Mesendoderm (in vitro differentiated cells): Measurements from ENCODE around the gene IRAG1.

ENCODE experiments used
- DNase-seq: peaks from one replicate; pipeline ENCODE4 v3.0.0; 2013
- H2AK5ac ChIP-seq: 2 replicates; pipeline ENCODE4 v1.6.1; 2013; ENCODE audit warnings: low read length, inconsistent platforms
- H2BK120ac ChIP-seq: 2 replicates; pipeline ENCODE4 v1.6.1; 2013; ENCODE audit warnings: low read depth, mild to moderate bottlenecking, low read length, moderate library complexity, mixed read lengths
- H2BK15ac ChIP-seq: replicated peaks from 2 replicates; pipeline ENCODE4 v1.6.1; 2013; ENCODE audit warnings: low read depth, mild to moderate bottlenecking, moderate library complexity
- H2BK5ac ChIP-seq: 2 replicates; pipeline ENCODE4 v1.6.1; 2013; ENCODE audit warnings: low read length, inconsistent platforms
- H3K18ac ChIP-seq: 2 replicates; pipeline ENCODE4 v1.6.1; 2013; ENCODE audit warnings: mild to moderate bottlenecking, low read length, mixed read lengths
- H3K23ac ChIP-seq: one replicate; pipeline ENCODE4 v1.6.1; 2013; ENCODE audit warnings: low read length
- H3K27ac ChIP-seq: 2 replicates; pipeline ENCODE4 v1.5.1; 2013; ENCODE audit warnings: low read depth, mild to moderate bottlenecking, inconsistent platforms, low read length, moderate library complexity
- H3K27me3 ChIP-seq: 2 replicates; pipeline ENCODE4 v1.6.1; 2013; ENCODE audit warnings: low read length, control low read depth, mild to moderate bottlenecking, inconsistent platforms; ENCODE audit not compliant: insufficient read depth, poor library complexity
- H3K36me3 ChIP-seq: 2 replicates; pipeline ENCODE4 v1.6.1; 2013; ENCODE audit warnings: low read length, inconsistent platforms; ENCODE audit not compliant: control insufficient read depth, insufficient read depth
- H3K4ac ChIP-seq: one replicate; pipeline ENCODE4 v1.6.1; 2013; ENCODE audit warnings: low read depth, mild to moderate bottlenecking, low read length, moderate library complexity
- H3K4me1 ChIP-seq: 2 replicates; pipeline ENCODE4 v1.6.1; 2013; ENCODE audit warnings: low read depth, low read length, inconsistent platforms; ENCODE audit not compliant: control insufficient read depth
- H3K4me2 ChIP-seq: 2 replicates; pipeline ENCODE4 v1.6.1; 2013; ENCODE audit warnings: low read length
- H3K4me3 ChIP-seq: 2 replicates; pipeline ENCODE4 v1.5.1; 2013; ENCODE audit warnings: mild to moderate bottlenecking, low read length
- H3K56ac ChIP-seq: one replicate; pipeline ENCODE4 v1.6.1; 2013; ENCODE audit warnings: low read length
- H3K79me1 ChIP-seq: 2 replicates; pipeline ENCODE4 v1.6.1; 2013; ENCODE audit warnings: low read length, inconsistent platforms
- H3K79me2 ChIP-seq: 2 replicates; pipeline ENCODE4 v1.6.1; 2013; ENCODE audit warnings: mild to moderate bottlenecking, low read length; ENCODE audit not compliant: control insufficient read depth, insufficient read depth
- H3K9ac ChIP-seq: 2 replicates; pipeline ENCODE4 v1.6.1; 2013; ENCODE audit warnings: low read length, inconsistent platforms
- H4K5ac ChIP-seq: one replicate; pipeline ENCODE4 v1.6.1; 2013; ENCODE audit warnings: low read length
- H4K8ac ChIP-seq: one replicate; pipeline ENCODE4 v1.6.1; 2013; ENCODE audit warnings: low read depth, mild to moderate bottlenecking, control low read depth, low read length, moderate library complexity
- WGBS: extraction: QIAGEN DNeasy Blood & Tissue Kit; methylation state at CpG from one replicate; pipeline ENCODE4 v1.1.7; 2013; ENCODE audit warnings: low lambda C conversion rate, missing lambda C conversion rate; ENCODE audit not compliant: insufficient coverage; ENCODE audit errors: extremely low coverage; 5-methylcytosine and 5-hydroxymethylcytosine counted together

The IRAG1 gene

DNA sequence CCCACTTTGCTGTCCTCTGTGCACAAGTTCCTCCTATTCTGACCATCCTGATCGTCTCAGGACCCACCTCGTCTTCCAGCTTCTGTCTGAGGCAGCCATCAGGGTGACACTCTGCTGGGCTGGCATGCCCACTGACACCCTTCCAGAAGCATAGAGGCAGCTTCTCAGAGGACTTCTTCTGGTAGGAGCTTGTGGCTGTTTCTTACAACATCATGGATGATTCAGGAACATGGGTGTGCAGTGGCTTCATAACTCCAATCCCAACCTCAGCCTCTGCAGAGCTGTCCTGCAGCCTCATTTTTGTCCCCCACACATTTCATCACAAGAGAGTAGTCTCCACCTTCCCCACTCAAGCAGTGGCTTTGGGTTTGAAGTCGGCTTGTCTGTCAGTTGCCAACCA, 36.6 kb upstream of the IRAG1 start:
- Histone ChIP-seq H3K4ac (no peak overlapping the region), H3K18ac (no peak overlapping the region), H2BK120ac (no peak overlapping the region), H3K27me3 (no peaks in the 10 kb centered on the region), H3K56ac (no peak overlapping the region), H4K8ac (no peak overlapping the region), H3K79me1 (no peaks in the 10 kb centered on the region), H2BK5ac (no peak overlapping the region), H3K4me2 (no peak overlapping the region), H3K4me1 (no peaks in the 10 kb centered on the region), H3K23ac (no peak overlapping the region), H3K27ac (no peak overlapping the region), H2BK15ac (no peak overlapping the region), H4K5ac (no peak overlapping the region), H3K79me2 (no peaks in the 10 kb centered on the region), H3K9ac (no peak overlapping the region), H2AK5ac (no peak overlapping the region), H3K4me3 (no peak overlapping the region), H3K36me3 (no peaks in the 10 kb centered on the region)
- no CpG with 5 or more reads among the region's 3 CpGs for WGBS
- DNase-seq: no peak

DNA sequence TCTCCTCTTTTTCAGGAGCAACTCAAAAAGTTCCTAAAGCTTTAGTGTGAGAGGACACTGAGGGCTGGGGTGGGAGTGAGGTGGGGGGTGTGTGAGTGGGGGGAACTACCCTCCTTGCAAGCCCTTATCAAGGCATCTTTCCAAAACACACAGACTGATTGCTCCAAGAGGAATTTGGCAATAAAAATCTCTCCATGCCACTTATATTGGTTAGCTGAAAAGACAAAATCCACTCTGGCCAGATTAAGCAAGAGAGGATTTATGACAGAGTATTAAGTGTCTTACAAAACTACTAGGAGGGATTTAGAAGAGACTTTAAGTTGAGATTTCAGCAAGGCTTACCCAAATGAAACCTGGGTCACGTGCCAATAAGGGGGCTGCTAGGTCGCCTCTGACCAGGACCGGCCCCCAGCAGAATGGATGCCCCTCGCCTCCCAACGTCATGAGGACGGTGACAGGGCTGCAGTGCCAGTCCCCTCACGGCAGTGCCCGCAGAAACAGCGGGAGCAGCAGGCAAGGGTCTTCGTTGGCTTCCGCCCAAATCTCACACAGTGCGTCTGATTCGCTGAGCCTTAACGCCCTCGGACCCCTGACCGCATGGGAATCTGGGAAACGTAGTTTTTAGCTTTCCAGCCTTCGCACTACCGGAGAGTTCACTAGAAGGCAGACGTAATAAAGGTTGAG, 35.4 kb upstream of the IRAG1 start:
- Histone ChIP-seq H3K79me1 (no peaks in the 10 kb centered on the region), H3K27me3 (no peaks in the 10 kb centered on the region), H3K36me3 (no peaks in the 10 kb centered on the region), H2BK120ac (no peak overlapping the region), H3K4me1 (no peaks in the 10 kb centered on the region), H4K5ac (no peak overlapping the region), H3K9ac (peak overlapping the region; percentile 76), H2BK5ac (no peak overlapping the region), H3K4me2 (peak overlapping the region; percentile 79), H3K27ac (no peak overlapping the region), H2BK15ac (no peak overlapping the region), H4K8ac (no peak overlapping the region), H2AK5ac (no peak overlapping the region), H3K18ac (no peak overlapping the region), H3K79me2 (no peaks in the 10 kb centered on the region), H3K4ac (peak overlapping the region; percentile 22), H3K56ac (peak overlapping the region; percentile 88), H3K4me3 (peak overlapping the region; percentile 58), H3K23ac (no peak overlapping the region)
- peak; percentile 75 for DNase-seq
- no CpG with 5 or more reads among the region's 20 CpGs for WGBS

DNA sequence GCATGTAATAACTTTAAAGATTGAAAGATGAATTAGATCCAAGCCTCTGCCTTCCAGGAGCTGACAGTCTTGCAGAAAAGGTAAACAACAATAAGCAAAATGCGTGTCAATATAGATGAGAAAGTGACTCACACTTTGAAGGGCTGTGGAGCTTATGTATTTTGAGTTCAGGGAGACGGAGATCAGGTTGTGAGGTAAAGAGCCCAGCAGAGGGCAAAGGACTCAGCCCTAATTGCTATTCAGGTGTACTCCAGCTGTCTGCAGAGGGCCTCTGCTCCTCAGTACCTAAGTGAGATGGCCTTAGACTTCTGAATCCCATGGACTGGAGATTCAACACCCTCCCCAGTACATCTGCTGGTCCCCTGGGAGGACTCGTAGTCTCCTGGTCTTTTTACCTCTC, 34.6 kb upstream of the IRAG1 start:
- Histone ChIP-seq H3K56ac (no peak overlapping the region), H4K5ac (no peak overlapping the region), H3K36me3 (no peaks in the 10 kb centered on the region), H3K4ac (no peak overlapping the region), H3K4me3 (no peak overlapping the region), H3K27ac (no peak overlapping the region), H3K4me2 (no peak overlapping the region), H3K79me2 (no peaks in the 10 kb centered on the region), H4K8ac (no peak overlapping the region), H2BK15ac (no peak overlapping the region), H3K9ac (no peak overlapping the region), H2AK5ac (no peak overlapping the region), H2BK5ac (no peak overlapping the region), H3K27me3 (no peaks in the 10 kb centered on the region), H3K79me1 (no peaks in the 10 kb centered on the region), H2BK120ac (no peak overlapping the region), H3K4me1 (no peaks in the 10 kb centered on the region), H3K18ac (no peak overlapping the region), H3K23ac (no peak overlapping the region)
- peak; percentile 26 for DNase-seq
- WGBS: no CpG with 5 or more reads among the region's 3 CpGs

GRCh38 chr11:10727146-10727851, 33.7 kb upstream of the IRAG1 start:
- H3K4me2 ChIP-seq: no peak overlapping the region
- H2BK120ac ChIP-seq: no peak overlapping the region
- no peak overlapping the region for H3K56ac ChIP-seq
- H3K4me3 ChIP-seq: no peak overlapping the region
- no peaks in the 10 kb centered on the region for H3K79me1 ChIP-seq
- H2BK5ac ChIP-seq: no peak overlapping the region
- DNase-seq: no peak
- no peak overlapping the region for H2AK5ac ChIP-seq
- H3K36me3 ChIP-seq: no peaks in the 10 kb centered on the region
- no peak overlapping the region for H4K8ac ChIP-seq
- no peak overlapping the region for H3K4ac ChIP-seq
- H3K27me3 ChIP-seq: no peaks in the 10 kb centered on the region
- WGBS: no CpG with 5 or more reads among the region's 4 CpGs
- no peak overlapping the region for H4K5ac ChIP-seq
- no peak overlapping the region for H3K23ac ChIP-seq
- H3K79me2 ChIP-seq: no peaks in the 10 kb centered on the region
- H3K18ac ChIP-seq: no peak overlapping the region
- H3K9ac ChIP-seq: no peak overlapping the region
- no peak overlapping the region for H3K27ac ChIP-seq
- no peak overlapping the region for H2BK15ac ChIP-seq
- H3K4me1 ChIP-seq: no peaks in the 10 kb centered on the region

- Histone ChIP-seq H3K9ac (no peak overlapping the region), H2AK5ac (no peak overlapping the region), H3K4me3 (no peak overlapping the region), H2BK120ac (no peak overlapping the region), H4K5ac (no peak overlapping the region), H3K18ac (no peak overlapping the region), H3K4me1 (no peaks in the 10 kb centered on the region), H3K4ac (no peak overlapping the region), H3K4me2 (no peak overlapping the region), H3K27ac (no peak overlapping the region), H3K79me2 (no peaks in the 10 kb centered on the region), H3K56ac (no peak overlapping the region), H3K23ac (no peak overlapping the region), H3K27me3 (no peaks in the 10 kb centered on the region), H3K36me3 (no peaks in the 10 kb centered on the region), H3K79me1 (no peaks in the 10 kb centered on the region), H4K8ac (no peak overlapping the region), H2BK15ac (no peak overlapping the region), H2BK5ac (no peak overlapping the region)
- no peak for DNase-seq
Observed at GRCh38 chr11:10725907-10726253, 32.3 kb upstream of the IRAG1 start.
